Activated T-helper 9 cell treated with anti-CD3 and anti-CD28 coated beads, Interleukin-2, amount 50 U/mL, for 16 hours (primary cell): Measurements from ENCODE around the gene SQOR.

Source experiments
- DNase-seq: peaks from one replicate; pipeline ENCODE4 v3.0.0-alpha.2; 2020; ENCODE audit warnings: low read depth

Gene SQOR

DNA sequence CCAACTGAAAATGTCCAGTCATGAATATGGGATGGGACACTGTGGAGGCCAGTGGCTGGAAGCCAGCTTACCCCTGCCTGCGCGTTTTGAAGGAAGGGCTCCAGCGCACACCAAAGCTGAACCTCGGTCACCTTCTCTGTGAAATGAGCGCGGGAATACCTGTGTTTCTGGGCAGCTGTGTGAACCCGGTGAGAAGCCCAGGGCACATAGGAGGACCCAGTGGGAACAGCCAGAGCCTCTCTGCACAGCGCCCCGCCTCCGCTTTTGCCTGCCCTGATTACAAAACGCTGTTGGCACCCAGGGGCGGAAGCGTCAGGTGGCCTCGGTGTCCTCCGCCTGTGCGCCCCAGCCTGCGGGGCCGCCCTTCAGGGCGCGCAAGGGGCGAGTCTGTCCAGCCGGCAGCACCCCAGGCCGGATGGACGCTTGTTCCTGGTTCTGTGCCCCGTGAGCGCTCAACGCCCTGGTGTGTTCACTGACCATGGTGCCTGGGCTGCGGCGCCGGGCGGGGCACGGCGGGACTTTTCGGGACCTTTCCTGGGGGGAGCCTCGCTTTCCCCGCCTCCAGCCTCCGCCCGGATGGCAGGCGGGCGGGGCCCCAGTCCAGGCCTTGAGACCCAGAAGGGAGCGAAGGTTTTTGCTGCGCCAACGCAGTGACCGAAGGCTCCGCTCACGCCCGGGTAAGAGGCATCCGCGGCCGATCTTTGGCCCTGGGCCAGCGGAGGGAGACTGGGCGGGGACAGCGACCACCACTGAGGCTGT lies at the start of gene SQOR:
TSS of gene SQOR (plus strand) at position 598 of the 759 bp plus-strand sequence. CDS start 23,895 bp downstream, outside the sequence.
- DNase-seq = peak; percentile 50

DNA sequence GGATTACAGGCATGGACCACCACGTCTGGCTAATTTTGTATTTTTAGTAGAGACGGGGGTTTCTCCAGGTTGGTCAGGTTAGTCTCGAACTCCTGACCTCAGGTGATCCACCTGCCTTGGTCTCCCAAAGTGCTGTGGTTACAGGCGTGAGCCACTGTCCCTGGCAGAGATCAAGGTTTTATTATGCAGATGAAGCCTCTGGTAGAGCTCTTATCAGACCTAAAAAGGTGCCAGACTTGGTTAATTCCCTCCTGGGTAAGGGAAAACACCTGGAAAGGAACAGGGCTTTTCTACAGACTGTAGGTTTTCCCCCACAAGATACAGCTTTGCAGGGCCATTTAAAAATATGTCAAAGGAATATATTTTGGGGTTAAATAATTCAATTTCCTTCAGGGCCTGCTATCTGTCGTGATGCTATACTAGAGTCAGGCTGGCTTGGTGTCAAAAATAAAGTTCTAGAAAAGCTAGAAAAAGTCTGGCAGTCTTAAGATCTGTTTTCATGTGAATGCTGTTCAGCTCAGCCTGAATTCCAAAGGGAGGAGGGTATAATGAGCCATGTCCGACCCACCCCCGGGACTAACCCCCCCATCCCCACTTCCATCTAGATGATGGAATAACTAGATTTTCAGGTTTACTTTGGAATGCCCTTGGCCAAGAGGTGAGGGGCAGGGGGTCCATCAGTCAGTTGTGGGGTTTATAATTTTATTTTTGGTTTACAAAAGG lies 49.6 kb upstream of the SQOR start:
- no peak for DNase-seq

DNA sequence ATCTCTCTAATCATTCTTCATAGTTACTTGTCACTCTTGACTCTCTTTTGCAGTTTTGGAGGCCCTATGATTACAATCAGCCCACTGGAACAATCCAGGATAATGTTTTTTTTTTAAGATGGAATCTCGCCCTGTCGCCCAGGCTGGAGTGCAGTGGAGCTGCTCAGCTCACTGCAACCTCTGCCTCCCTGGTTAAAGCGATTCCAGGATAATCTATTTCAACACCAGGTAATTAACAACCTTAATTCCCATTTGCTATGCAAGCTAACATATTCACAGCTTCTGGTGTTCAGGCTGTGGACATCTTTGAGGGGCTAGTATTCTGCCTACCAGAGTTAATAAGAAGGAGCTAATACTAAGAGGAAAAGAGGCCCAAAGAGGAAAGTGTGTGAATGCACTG lies 48.7 kb upstream of the SQOR start:
- DNase-seq = no peak

DNA sequence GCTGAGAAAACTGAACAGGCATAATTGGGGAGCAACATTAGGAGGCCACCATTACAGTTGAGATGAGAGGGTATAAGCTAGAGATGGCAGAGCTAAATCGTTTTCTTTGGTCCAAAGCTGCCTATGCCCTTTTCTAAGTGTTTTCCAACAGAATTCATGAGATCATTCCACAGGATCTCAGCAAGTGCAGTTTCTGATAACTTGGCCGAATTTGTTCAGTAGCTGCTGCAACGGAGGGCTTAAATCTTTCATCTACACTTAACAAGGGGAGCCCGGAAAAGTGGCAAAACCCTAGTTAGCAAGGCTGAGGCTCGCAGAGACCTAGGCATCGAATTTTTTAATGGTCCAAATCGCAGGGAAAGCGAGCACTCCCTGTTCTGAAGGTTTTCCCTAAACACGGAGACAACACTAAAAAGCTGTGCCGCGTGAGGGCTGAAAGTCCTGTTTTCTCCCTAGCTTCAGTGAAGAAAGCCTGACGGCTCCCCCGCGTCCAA lies 48.2 kb upstream of the SQOR start:
- no peak for DNase-seq

DNA sequence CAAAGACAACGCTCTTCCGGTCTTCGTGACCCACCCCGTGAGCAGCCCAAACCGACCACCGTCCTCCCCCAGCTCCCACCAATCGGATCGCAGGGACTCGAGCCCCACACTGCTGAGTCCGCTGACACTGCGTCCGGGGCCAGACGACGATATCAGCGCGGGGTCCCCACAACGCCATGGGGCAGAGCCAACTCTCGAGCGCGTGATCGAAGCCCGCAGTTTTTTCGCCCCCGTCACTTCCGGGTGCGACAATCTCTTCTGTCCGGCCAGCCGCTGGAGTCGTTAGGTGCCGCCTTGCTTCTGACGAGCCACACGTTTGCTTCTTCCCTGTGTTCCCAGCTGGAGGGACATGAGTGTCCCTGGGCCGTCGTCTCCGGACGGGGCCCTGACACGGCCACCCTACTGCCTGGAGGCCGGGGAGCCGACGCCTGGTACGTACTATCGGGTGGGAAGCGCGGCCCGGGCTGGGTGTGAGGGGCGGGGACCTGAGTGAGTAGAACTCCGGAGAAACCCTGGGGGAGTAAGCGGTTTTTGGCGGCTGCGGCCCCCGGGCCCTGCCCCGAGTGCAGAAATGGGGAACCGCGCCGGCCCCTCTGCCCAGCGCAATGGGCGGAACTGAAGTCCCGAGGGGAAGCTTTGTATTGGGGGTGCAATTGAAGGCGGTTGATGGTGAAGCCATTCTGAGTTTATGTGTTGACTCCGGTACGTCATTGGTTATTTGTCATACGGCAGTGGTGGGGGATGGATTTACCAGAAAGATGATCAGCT lies 47.5 kb upstream of the SQOR start, which contains the start of gene BLOC1S6:
TSS of gene BLOC1S6 (plus strand) at position 285 of the 768 bp plus-strand sequence. CDS start at position 350, 65 bp downstream.
- peak; percentile 79 for DNase-seq

- DNase-seq = no peak
Observed at GRCh38 chr15:45587863-45588170, 47.0 kb upstream of the SQOR start.

GRCh38 chr15:45588219-45588875 lies 46.5 kb upstream of the SQOR start:
- DNase-seq = no peak

DNA sequence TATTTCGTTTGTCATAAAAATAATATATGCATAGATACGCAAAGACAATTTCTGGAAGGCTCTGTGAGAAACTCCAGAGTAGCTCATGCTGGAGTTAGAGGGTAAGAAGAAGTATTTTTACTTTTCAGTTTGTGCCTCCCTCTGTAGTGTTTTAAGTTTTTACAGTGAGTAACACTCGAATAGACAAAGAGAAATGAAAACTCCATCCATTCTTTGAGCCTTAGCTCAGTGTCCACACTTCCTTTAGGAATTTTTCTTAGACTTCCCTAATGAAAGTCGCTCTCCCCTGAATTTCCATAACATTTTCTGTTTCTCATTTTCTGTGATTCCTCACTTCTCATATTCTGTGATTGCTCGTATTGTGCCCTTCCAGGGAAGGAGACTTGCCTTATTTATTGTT lies 45.6 kb upstream of the SQOR start:
- DNase-seq = no peak

DNA sequence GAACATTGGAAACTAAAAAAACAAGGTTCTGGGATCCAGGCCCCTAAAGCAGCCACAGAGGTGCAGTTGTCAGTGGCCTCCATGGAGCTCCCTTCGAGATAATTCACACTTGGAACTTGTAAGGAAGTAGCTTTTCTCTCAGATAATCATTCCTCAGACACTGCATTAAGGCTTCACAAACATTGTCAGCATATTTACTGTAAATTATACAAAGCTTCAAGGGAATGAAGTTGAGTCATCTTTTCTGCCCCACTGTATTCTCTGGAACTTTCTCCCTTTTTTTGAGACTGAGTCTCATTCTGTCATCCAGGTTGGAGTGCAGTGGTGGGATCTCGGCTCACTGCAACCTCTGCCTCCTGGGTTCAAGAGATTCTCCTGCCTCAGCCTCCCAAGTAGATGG lies 40.5 kb upstream of the SQOR start:
- DNase-seq = no peak

GRCh38 chr15:45594835-45595530 lies 39.8 kb upstream of the SQOR start:
- no peak for DNase-seq

GRCh38 chr15:45603881-45604280 lies 30.9 kb upstream of the SQOR start:
- no peak for DNase-seq

- DNase-seq = no peak
Observed at GRCh38 chr15:45604326-45604725, 30.5 kb upstream of the SQOR start.

DNA sequence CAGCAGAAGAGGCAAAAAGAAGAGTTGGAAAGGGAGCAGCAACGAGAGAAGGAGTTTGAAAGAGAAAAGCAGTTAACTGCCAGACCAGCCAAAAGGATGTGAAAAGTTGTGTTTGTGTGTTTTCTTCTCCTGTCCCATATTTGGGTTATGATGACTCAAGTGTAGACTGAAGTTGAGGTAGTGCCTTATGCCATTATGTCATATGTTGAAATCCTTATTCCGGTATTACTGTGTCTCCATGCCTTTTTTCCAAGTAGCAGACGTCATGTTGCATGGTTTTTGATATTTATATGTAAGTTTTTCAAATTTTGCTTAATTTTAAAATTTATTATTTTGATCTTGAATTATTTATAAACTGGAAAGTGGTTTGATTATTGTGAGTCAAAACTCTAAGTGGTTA lies 28.4 kb upstream of the SQOR start:
- DNase-seq = no peak

DNA sequence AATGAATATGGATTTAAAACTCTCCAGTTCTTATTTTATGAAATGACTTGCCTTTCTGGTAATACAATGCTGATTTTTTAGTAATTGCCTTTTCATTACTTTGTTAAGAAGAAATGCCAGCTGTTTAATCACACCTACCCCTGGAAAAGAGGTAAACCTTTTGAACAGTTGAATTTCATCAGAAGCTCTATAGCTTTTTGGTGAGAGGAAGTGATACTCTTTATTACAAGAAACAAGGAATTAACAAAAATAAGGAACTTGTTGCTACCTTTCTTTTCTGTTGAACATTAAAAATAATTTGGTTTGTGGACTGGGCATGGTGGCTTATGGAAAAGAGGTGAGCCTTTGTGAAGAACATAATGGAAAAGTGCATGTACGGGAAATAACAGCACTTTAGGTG lies 28.0 kb upstream of the SQOR start:
- DNase-seq = no peak

GRCh38 chr15:45611305-45611704 lies 23.5 kb upstream of the SQOR start:
- no peak for DNase-seq

- DNase-seq = no peak
Observed at GRCh38 chr15:45612790-45613415, 21.9 kb upstream of the SQOR start.

DNA sequence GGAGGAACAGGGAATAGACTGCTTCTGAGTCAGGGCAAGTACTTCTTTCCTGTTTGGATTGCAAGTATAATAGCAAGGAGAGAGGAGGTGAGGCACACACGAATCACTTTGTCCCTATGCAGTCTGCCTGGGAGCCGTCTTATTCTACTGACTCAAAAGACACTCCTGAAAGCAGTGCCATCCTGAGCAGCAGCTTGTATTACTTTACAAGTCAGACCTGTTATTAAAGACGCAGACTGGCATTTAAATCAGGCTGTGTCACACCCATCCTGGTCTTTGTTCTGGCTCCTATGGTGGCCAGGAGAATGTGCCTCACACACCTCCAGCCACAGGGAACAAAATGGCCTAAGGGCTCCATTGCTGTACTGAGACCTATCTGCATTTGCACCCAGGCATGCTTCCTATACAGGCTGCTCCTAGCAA lies 17.9 kb upstream of the SQOR start:
- DNase-seq = no peak

- DNase-seq = no peak
Observed at GRCh38 chr15:45618813-45619212, 16.0 kb upstream of the SQOR start.

GRCh38 chr15:45628136-45628535 lies 6.7 kb upstream of the SQOR start:
- DNase-seq = no peak

- DNase-seq = no peak
Observed at GRCh38 chr15:45630917-45631691, 3.7 kb upstream of the SQOR start.
